ENCODE results near the gene NACC2.

NACC2 gene

DNA sequence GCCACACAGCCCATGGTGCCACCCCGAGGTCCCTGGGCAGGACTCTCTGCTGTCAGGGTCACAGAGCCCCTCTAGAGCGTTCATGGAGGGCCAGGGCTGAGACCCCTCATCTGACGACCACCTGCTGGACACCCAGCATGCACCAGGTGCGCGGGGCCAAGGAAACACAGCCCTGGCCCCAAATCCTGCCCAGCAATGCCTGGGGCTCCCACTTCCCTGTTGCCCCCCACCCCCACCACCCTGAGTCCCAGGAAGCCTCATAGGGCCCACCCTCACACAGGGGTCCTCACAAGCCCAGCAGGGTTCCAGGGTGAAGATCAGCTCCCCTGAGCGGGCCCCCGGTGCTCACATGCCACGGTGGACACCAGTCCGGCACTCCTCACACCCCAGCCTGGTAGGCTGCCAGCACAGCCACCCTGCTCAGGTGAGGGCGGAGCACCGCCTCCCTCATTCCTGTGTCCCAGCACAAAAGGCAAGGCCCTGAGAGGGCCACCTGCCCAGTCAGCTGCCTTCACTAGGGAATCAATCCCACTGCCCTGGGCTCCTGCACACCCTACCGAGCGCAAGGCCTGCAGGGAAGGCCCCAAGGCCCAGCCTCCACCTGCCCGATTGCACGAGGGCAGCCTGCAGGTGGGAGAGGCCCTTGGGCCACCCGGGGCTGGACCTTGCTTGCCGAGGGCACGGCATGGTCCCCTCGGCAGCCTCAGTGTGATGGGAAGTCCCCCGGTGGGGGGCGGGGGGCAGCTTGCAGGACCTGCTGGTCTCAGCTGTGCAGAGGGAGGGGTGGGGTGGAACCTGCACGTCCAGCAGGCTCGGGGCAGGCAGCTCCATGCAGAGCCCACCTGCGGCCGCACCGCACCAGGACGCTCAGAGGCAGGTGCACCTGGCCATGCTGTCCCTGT is 77.5 kb downstream of the NACC2 start:
- no peak overlapping the region for H3K27ac ChIP-seq (ENCODE audit: low read length)
- no peak overlapping the region for H3K4me3 ChIP-seq (ENCODE audit: low read length)
- no peak overlapping the region for H3K9ac ChIP-seq (ENCODE audit: low read length)
- H3K9me3 ChIP-seq (ENCODE audit: control insufficient read depth, low read depth, low read length): no peaks in the 10 kb centered on the region
- no peaks in the 10 kb centered on the region for H3K36me3 ChIP-seq (ENCODE audit: control insufficient read depth, low read depth, low read length)
- H3K4me1 ChIP-seq (ENCODE audit: control insufficient read depth, low read depth, low read length): peaks cover 18% of the 10 kb centered on the region
- H3K27me3 ChIP-seq (ENCODE audit: control insufficient read depth, insufficient read depth, low read length): peaks cover 8% of the 10 kb centered on the region

DNA sequence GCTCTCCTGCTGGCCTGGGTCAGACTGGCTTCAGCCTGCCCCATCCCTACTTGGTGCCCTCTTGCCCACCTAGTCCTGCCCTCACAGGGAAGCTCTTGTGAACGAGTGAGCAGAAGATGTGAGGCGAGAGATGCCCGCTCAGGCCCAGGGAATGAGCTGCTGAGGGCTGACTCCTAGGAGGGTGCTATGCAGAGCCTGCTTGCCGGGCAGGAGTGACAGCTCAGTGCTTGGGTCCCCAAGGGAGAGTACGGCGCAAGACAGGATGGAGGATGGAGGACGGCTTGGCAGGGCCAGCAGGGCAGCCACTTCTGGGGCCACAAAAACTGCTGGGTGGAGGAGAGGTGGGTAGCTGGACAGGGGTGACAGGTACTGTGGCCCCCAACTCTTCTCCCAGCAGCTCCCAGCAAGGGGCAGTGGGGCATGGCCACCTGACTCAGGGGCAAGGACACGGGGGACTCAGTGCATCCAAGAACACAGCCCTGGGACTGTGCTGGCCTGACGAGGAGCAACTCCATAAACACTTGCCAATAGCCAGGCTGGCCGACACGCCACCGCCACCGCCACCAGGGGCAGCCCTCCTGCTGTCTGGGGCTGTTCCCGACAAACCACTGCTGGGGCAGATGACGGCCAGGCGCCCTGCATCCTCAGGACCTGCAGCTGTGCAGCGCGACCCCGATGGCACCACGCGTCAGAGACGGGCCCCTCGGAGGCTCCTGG is 78.4 kb downstream of the NACC2 start:
- Histone ChIP-seq H3K27ac (ENCODE audit: low read length) (no peak overlapping the region), H3K4me1 (ENCODE audit: control insufficient read depth, low read depth, low read length) (peaks cover 24% of the 10 kb centered on the region), H3K9me3 (ENCODE audit: control insufficient read depth, low read depth, low read length) (no peaks in the 10 kb centered on the region), H3K36me3 (ENCODE audit: control insufficient read depth, low read depth, low read length) (no peaks in the 10 kb centered on the region), H3K9ac (ENCODE audit: low read length) (no peak overlapping the region), H3K4me3 (ENCODE audit: low read length) (no peak overlapping the region), H3K27me3 (ENCODE audit: control insufficient read depth, insufficient read depth, low read length) (peaks cover 7% of the 10 kb centered on the region)

DNA sequence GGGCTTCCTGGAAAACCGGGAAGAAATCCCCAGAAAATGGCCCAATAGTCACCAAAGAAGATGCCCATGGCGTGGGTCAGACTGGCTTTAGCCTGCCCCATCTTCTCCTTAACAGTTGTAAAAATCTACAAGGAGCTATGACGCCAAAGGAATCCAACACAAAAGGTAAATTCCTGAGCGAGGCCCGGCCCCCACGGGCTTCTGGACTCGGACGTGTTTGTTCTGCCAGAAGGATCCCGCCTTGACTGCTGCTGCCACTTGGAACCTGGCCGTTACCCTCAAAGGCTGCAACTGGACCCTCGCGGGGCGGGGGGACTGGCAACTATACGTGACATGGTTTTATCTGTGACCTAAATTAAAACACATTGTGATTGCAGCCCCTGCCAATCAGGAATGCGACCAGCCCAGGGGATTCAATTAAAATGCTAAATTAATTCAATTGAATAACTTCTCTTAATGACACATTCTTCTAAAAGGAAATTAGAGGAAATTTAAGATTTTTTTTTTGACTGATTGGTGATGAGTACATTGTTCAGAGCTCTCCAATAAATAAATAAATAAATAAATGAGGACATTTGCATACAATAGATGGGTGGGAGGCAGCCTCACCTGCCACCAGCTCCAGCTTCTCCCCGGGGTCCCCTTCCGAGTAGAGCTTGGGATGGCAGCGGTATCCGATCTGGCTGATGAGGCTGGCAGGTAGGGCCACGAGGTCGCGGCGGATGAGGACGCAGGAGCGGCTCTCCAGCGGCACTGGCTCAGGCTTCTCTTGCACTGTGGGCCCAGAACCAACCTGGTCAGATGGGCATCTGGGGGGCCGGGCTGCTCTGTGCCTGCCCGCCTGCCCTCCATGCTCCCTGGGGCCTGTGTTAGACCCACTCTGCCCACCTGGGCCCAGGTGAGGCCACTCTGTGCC is 79.2 kb downstream of the NACC2 start:
- H3K27me3 ChIP-seq (ENCODE audit: control insufficient read depth, insufficient read depth, low read length): no peaks in the 10 kb centered on the region
- peaks cover 21% of the 10 kb centered on the region for H3K4me1 ChIP-seq (ENCODE audit: control insufficient read depth, low read depth, low read length)
- H3K27ac ChIP-seq (ENCODE audit: low read length): no peak overlapping the region
- H3K9me3 ChIP-seq (ENCODE audit: control insufficient read depth, low read depth, low read length): no peaks in the 10 kb centered on the region
- no peak overlapping the region for H3K9ac ChIP-seq (ENCODE audit: low read length)
- no peak overlapping the region for H3K4me3 ChIP-seq (ENCODE audit: low read length)
- no peaks in the 10 kb centered on the region for H3K36me3 ChIP-seq (ENCODE audit: control insufficient read depth, low read depth, low read length)

DNA sequence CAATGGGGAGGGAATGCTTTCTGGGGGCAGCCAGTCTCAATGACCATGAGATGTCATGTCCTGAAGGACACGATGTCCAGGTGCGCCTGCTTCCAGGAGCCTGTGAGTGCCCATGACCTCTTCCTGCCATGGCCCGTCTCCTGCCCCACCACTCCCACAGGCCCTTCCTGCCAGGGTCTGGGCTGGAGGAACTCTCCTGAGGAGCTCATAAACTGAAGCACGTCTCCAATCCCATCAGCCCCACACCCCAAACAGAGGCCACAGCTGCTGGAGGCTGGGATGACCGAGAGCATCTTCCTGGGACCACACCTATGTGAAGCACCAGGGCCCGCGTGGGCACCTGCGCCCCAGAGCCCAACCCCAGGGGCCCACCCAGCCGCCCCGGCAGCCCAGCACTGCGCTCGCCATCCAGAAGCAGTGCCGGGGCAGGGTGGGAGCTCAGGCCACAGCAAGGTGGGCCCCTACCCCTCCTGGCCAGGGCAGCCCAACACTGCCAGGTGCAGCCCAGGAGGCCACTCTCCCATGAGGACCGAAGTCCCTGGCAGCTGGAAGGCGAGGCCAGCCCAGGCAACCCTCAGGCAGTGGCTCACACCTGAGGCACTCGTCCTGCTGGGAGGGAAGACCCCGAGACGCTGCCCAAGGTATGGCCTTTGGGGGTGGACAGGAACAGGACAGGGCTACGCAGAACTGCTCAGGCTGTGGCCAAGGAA is 80.0 kb downstream of the NACC2 start:
- H3K36me3 ChIP-seq (ENCODE audit: control insufficient read depth, low read depth, low read length): no peaks in the 10 kb centered on the region
- H3K27me3 ChIP-seq (ENCODE audit: control insufficient read depth, insufficient read depth, low read length): no peaks in the 10 kb centered on the region
- no peaks in the 10 kb centered on the region for H3K9me3 ChIP-seq (ENCODE audit: control insufficient read depth, low read depth, low read length)
- H3K27ac ChIP-seq (ENCODE audit: low read length): no peak overlapping the region
- no peak overlapping the region for H3K9ac ChIP-seq (ENCODE audit: low read length)
- no peak overlapping the region for H3K4me3 ChIP-seq (ENCODE audit: low read length)
- peaks cover 20% of the 10 kb centered on the region for H3K4me1 ChIP-seq (ENCODE audit: control insufficient read depth, low read depth, low read length)

DNA sequence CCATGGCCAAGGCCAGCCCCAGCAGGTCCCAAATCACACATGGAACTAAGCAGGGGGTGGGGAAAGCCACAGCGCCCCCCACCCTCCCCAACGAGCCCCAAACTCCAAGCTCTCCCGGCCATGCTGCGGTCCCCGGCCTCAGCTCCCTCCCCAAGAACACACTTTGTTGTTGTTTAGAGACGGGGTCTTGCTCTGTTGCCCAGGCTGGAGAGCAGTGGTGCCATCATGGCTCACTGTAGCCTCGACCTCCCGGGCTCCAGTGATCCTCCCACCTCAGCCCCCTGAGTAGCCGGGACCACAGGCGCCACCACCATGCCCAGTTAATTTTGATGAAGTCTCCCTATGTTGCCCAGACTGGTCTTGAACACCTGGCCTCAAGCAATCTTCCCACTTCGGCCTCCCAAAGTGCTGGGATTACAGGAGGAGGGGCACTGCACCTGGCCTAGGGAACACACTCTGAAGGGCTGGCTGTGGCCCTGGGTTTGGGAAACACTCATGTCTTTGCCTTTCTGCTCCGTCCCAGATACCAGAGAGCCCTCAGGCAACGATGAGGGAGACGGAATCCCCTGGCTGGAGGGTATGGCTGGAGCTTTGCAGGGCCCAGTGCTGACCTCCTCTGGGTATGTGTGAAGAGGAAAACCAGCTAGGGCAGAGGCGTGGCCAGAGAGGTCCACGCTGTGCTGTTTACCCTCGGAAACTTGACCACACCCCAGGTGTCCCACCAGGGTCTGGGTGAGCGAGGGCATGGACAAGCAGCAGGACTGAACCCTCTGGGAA is 80.8 kb downstream of the NACC2 start:
- no peaks in the 10 kb centered on the region for H3K27me3 ChIP-seq (ENCODE audit: control insufficient read depth, insufficient read depth, low read length)
- H3K4me1 ChIP-seq (ENCODE audit: control insufficient read depth, low read depth, low read length): peaks cover 18% of the 10 kb centered on the region
- H3K9ac ChIP-seq (ENCODE audit: low read length): no peak overlapping the region
- H3K9me3 ChIP-seq (ENCODE audit: control insufficient read depth, low read depth, low read length): no peaks in the 10 kb centered on the region
- H3K4me3 ChIP-seq (ENCODE audit: low read length): no peak overlapping the region
- no peaks in the 10 kb centered on the region for H3K36me3 ChIP-seq (ENCODE audit: control insufficient read depth, low read depth, low read length)
- no peak overlapping the region for H3K27ac ChIP-seq (ENCODE audit: low read length)

DNA sequence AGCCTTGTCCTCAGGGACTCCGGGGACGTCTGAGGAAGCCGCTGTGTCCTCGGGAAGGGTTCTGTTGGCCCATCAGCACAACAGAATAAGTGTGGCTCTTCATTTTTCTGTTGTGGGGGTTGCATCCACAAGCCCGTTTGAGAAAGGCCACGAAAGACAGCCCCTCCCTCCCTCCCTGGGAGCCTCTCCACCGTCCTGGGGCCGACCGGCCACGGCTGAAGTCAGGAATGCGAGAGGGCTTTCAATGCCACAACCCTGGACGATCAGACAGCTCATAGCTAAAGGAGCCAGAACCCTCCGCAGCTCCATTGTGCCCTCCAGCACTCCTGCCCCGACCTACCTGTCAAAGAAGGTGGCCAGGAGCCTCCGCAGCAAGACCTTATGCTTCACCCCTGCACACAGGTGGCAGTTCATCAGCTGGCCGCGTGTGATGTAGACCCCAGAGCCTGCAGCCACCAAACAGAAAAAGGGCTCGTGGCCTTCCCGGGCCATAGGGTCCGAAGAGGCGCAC is 81.5 kb downstream of the NACC2 start:
- Histone ChIP-seq H3K27ac (ENCODE audit: low read length) (no peak overlapping the region), H3K27me3 (ENCODE audit: control insufficient read depth, insufficient read depth, low read length) (no peaks in the 10 kb centered on the region), H3K36me3 (ENCODE audit: control insufficient read depth, low read depth, low read length) (no peaks in the 10 kb centered on the region), H3K9me3 (ENCODE audit: control insufficient read depth, low read depth, low read length) (no peaks in the 10 kb centered on the region), H3K9ac (ENCODE audit: low read length) (no peak overlapping the region), H3K4me3 (ENCODE audit: low read length) (no peak overlapping the region), H3K4me1 (ENCODE audit: control insufficient read depth, low read depth, low read length) (peaks cover 24% of the 10 kb centered on the region)

DNA sequence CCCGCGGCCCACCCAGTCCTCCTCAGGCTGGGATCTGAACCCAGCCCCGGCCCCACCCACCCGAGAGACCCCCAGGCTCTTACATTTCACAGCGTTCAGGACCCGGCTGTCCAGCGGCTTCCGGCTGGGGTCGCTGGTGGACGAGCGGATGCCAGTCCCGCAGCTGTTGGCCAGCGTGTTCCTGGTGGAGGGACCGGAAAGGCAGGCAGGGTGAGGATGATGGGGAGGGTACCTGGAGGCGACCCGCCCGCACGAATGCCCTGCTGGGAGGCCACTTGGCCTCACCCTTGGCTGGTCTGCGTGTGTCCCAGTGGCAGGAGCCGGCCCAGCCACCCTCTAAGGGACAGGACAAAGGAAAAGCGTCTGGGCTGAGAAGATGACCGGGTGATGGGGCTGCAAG is 82.0 kb downstream of the NACC2 start:
- H3K27me3 ChIP-seq (ENCODE audit: control insufficient read depth, insufficient read depth, low read length): no peaks in the 10 kb centered on the region
- H3K36me3 ChIP-seq (ENCODE audit: control insufficient read depth, low read depth, low read length): no peaks in the 10 kb centered on the region
- no peak overlapping the region for H3K4me3 ChIP-seq (ENCODE audit: low read length)
- no peak overlapping the region for H3K27ac ChIP-seq (ENCODE audit: low read length)
- H3K4me1 ChIP-seq (ENCODE audit: control insufficient read depth, low read depth, low read length): peaks cover 27% of the 10 kb centered on the region
- H3K9ac ChIP-seq (ENCODE audit: low read length): no peak overlapping the region
- no peaks in the 10 kb centered on the region for H3K9me3 ChIP-seq (ENCODE audit: control insufficient read depth, low read depth, low read length)

DNA sequence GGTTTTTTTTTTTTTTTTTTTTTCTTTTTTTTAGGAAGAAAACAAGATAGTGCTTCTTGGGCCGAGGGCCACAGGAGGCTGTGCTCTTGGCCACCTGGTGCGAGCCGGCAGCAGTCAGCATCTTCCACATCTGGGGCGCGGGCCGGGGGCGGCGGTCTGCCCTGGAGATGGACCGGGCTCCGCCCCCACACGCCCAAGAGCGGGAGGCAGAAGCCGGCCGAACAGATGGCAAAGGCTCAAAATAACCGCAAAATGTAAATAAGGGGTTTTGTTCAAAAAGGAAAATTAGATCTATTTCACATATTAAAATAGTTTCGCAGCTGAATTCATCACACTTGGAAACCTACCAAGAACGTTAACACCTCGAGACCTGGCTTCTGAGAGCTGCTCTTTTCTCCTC is 82.4 kb downstream of the NACC2 start:
- Histone ChIP-seq H3K9me3 (ENCODE audit: control insufficient read depth, low read depth, low read length) (no peaks in the 10 kb centered on the region), H3K4me1 (ENCODE audit: control insufficient read depth, low read depth, low read length) (peaks cover 32% of the 10 kb centered on the region), H3K36me3 (ENCODE audit: control insufficient read depth, low read depth, low read length) (no peaks in the 10 kb centered on the region), H3K4me3 (ENCODE audit: low read length) (no peak overlapping the region), H3K27ac (ENCODE audit: low read length) (no peak overlapping the region), H3K27me3 (ENCODE audit: control insufficient read depth, insufficient read depth, low read length) (no peaks in the 10 kb centered on the region), H3K9ac (ENCODE audit: low read length) (no peak overlapping the region)

DNA sequence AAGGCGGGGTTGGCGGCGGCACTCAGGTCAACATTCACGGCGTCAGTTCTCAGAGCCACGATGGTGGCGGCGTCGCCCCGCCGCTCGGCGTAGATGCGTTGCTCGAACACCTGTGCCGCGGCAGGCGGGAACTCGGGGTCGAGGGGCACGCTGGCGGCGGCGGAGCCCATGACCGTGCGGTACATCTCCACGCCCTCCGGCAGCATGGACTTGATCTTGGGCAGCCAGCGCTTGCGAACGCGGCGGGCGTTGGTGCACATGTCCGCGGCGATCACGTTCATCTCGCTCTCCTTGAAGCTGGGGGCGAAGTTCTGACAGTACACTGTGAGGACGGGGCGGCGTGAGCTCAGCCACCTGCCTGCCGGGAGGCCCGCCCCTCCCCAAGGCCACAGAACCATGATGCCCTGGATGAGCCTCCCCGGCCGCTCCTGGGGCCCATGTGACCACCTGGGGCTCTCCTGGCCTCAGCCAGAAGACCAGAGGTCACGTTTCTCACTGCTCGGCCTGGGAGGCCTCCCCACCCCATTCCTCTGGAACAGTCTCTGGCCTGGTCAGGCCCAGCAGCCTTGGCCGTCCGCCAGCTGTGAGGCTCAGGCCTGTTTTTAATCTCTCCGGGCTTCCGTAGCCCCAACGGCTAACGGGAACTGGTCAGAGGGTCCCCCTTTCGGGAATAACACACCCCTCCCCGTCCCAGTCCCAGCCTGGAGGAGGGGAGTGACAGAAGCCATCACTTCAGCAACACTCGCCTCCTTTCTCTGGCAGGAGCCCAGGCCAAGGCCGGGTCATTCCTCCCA is 83.2 kb downstream of the NACC2 start:
- Histone ChIP-seq H3K9ac (ENCODE audit: low read length) (no peak overlapping the region), H3K27me3 (ENCODE audit: control insufficient read depth, insufficient read depth, low read length) (no peaks in the 10 kb centered on the region), H3K27ac (ENCODE audit: low read length) (no peak overlapping the region), H3K4me1 (ENCODE audit: control insufficient read depth, low read depth, low read length) (peaks cover 35% of the 10 kb centered on the region), H3K36me3 (ENCODE audit: control insufficient read depth, low read depth, low read length) (no peaks in the 10 kb centered on the region), H3K9me3 (ENCODE audit: control insufficient read depth, low read depth, low read length) (no peaks in the 10 kb centered on the region), H3K4me3 (ENCODE audit: low read length) (no peak overlapping the region)

DNA sequence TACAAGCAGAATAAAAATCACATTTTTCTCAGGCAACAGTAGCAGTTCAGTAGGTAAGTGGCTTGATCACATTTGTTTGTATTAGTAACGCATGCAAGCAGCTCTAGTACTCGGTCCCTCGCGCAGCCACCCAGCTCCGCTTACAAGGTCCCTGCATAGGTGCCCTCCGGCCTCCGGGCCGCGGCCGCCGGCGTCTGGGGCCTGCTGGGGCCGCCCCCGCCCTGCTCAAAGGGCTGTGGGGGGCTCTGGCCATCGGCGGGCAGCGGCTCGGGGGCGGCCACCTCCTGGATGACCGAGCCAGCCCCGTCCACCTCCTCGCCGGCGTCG is 83.8 kb downstream of the NACC2 start:
- Histone ChIP-seq H3K4me1 (ENCODE audit: control insufficient read depth, low read depth, low read length) (peaks cover 41% of the 10 kb centered on the region), H3K27me3 (ENCODE audit: control insufficient read depth, insufficient read depth, low read length) (no peaks in the 10 kb centered on the region), H3K9ac (ENCODE audit: low read length) (no peak overlapping the region), H3K4me3 (ENCODE audit: low read length) (no peak overlapping the region), H3K36me3 (ENCODE audit: control insufficient read depth, low read depth, low read length) (no peaks in the 10 kb centered on the region), H3K9me3 (ENCODE audit: control insufficient read depth, low read depth, low read length) (no peaks in the 10 kb centered on the region), H3K27ac (ENCODE audit: low read length) (no peak overlapping the region)
